Measurements from ENCODE around the gene FASN. TPM values are rescaled to one million over a fixed set of nuclear protein-coding genes. Genes with fewer than 3 reads are reported as not detected.

The FASN gene
- polyA plus RNA-seq, 2 of the 4 experiments (the other 2 are of a cell fraction): 12.9 to 169 TPM

DNA sequence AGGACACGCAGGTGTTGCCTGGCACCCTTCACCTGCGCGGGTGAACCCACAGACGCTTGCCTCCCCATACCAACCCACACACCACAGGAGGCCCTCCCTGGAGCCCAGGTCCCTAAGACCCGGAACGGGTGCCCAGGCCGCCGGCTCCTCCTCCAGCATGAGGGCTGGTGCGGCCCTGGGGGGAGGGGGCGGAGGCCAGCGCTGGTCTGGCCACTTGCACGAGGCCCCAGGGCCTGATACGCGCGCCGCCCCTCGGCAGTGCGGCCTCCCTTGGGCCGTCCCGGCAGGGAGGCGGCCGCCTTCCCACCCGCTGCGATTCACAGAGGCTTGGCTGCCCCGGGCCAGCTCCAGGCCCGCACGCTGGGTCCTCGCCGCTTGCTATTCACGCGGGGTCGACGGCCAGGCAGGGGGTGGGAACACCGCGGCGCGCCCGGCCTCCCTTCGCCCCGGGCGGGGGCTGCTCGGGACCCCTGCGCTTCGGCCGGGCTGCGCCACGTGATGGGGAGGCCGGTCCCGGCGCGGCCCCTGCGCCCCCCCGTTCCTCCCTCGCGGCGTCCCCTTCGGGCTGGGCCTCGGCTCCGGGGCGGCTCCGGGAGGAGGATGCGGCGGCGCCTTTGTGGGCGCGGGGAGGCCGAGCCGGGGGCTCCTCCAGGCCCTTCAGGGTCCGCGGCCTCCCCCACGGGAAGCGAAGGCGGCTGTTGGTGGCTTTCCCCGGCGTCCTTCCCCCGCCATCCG is 685 bp downstream of the FASN start:
- POLR2A ChIA-PET: interaction anchor here (0.6 to 2.9 kb wide), 16 partner anchors 9 to 137 kb away, joined by 3 to 33 read pairs (median 5); partner anchors contain the start of genes CENPX, DCXR, DUS1L and LRRC45
- Histone ChIP-seq H3K4me1 (peaks cover 49% of the 10 kb centered on the region), H3K27ac (peak overlapping the region; percentile 95 to 96), H3K4me2 (peak overlapping the region; percentile 97), H3K4me3 (peak overlapping the region; percentile 91), H3K9me3 (no peaks in the 10 kb centered on the region)
- TF ChIP-seq, protein P1, sequence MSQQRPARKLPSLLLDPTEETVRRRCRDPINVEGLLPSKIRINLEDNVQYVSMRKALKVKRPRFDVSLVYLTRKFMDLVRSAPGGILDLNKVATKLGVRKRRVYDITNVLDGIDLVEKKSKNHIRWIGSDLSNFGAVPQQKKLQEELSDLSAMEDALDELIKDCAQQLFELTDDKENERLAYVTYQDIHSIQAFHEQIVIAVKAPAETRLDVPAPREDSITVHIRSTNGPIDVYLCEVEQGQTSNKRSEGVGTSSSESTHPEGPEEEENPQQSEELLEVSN (IDR thresholded peaks at IDR 0.05; ENCODE audit: borderline replicate concordance, low read depth): peak; percentile 55
- TF ChIP-seq KDM5A (IDR thresholded peaks at IDR 0.05) (no peak), POLR2AphosphoS2 (conservative IDR thresholded peaks at IDR 0.05; ENCODE audit: low read length) (no peak), RCOR1 (IDR thresholded peaks at IDR 0.05; ENCODE audit: low read depth, low read length) (no peak), ESRRA (IDR thresholded peaks at IDR 0.05; ENCODE audit: borderline replicate concordance, low read length) (no peak), JUN (IDR thresholded peaks at IDR 0.05) (no peak; a peak in 1 of 5 replicates), HOXB5 (CRISPR knock-in tag; IDR thresholded peaks at IDR 0.05) (no peak), POLR2A (IDR thresholded peaks at IDR 0.05; ENCODE audit: low read length) (peak; percentile 39; the same call in 1 of the 2 replicates), SMC3 (IDR thresholded peaks at IDR 0.05) (no peak), HEYL (CRISPR knock-in tag; IDR thresholded peaks at IDR 0.05) (no peak), MYC (IDR thresholded peaks at IDR 0.05; ENCODE audit: borderline replicate concordance, low read length) (no peak), NR3C1 (IDR thresholded peaks at IDR 0.05) (no peak), HDAC2 (IDR thresholded peaks at IDR 0.05) (no peak), SREBF2 (IDR thresholded peaks at IDR 0.05) (no peak), TFCP2L1 (CRISPR knock-in tag; IDR thresholded peaks at IDR 0.05) (0 out of 2 replicates have a peak, but pooled peaks have one; percentile 26), CEBPB (IDR thresholded peaks at IDR 0.05) (no peak), EP300 (IDR thresholded peaks at IDR 0.05) (no peak), TP53 (CRISPR knock-in tag; IDR thresholded peaks at IDR 0.05) (peak; percentile 52; the same call in 1 of the 2 replicates), RAD21 (conservative IDR thresholded peaks at IDR 0.05 in 1 of 2, IDR thresholded peaks at IDR 0.05 in 1 of 2) (no peak)
- TF ChIP-seq, protein P2, sequence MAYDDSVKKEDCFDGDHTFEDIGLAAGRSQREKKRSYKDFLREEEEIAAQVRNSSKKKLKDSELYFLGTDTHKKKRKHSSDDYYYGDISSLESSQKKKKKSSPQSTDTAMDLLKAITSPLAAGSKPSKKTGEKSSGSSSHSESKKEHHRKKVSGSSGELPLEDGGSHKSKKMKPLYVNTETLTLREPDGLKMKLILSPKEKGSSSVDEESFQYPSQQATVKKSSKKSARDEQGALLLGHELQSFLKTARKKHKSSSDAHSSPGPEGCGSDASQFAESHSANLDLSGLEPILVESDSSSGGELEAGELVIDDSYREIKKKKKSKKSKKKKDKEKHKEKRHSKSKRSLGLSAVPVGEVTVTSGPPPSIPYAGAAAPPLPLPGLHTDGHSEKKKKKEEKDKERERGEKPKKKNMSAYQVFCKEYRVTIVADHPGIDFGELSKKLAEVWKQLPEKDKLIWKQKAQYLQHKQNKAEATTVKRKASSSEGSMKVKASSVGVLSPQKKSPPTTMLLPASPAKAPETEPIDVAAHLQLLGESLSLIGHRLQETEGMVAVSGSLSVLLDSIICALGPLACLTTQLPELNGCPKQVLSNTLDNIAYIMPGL (CRISPR knock-in tag; IDR thresholded peaks at IDR 0.05; ENCODE audit: borderline replicate concordance): no peak
- TF ChIP-seq, protein P3, sequence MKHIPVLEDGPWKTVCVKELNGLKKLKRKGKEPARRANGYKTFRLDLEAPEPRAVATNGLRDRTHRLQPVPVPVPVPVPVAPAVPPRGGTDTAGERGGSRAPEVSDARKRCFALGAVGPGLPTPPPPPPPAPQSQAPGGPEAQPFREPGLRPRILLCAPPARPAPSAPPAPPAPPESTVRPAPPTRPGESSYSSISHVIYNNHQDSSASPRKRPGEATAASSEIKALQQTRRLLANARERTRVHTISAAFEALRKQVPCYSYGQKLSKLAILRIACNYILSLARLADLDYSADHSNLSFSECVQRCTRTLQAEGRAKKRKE (CRISPR knock-in tag; IDR thresholded peaks at IDR 0.05; ENCODE audit: low read depth): no peak
- TF ChIP-seq, protein P4, sequence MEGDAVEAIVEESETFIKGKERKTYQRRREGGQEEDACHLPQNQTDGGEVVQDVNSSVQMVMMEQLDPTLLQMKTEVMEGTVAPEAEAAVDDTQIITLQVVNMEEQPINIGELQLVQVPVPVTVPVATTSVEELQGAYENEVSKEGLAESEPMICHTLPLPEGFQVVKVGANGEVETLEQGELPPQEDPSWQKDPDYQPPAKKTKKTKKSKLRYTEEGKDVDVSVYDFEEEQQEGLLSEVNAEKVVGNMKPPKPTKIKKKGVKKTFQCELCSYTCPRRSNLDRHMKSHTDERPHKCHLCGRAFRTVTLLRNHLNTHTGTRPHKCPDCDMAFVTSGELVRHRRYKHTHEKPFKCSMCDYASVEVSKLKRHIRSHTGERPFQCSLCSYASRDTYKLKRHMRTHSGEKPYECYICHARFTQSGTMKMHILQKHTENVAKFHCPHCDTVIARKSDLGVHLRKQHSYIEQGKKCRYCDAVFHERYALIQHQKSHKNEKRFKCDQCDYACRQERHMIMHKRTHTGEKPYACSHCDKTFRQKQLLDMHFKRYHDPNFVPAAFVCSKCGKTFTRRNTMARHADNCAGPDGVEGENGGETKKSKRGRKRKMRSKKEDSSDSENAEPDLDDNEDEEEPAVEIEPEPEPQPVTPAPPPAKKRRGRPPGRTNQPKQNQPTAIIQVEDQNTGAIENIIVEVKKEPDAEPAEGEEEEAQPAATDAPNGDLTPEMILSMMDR (IDR thresholded peaks at IDR 0.05): no peak
- TF ChIP-seq, protein P5, sequence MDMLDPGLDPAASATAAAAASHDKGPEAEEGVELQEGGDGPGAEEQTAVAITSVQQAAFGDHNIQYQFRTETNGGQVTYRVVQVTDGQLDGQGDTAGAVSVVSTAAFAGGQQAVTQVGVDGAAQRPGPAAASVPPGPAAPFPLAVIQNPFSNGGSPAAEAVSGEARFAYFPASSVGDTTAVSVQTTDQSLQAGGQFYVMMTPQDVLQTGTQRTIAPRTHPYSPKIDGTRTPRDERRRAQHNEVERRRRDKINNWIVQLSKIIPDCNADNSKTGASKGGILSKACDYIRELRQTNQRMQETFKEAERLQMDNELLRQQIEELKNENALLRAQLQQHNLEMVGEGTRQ (IDR thresholded peaks at IDR 0.05): no peak
- TF ChIP-seq, protein P6, sequence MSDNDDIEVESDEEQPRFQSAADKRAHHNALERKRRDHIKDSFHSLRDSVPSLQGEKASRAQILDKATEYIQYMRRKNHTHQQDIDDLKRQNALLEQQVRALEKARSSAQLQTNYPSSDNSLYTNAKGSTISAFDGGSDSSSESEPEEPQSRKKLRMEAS (IDR thresholded peaks at IDR 0.05): peak; percentile 83
- TF ChIP-seq, protein P7, sequence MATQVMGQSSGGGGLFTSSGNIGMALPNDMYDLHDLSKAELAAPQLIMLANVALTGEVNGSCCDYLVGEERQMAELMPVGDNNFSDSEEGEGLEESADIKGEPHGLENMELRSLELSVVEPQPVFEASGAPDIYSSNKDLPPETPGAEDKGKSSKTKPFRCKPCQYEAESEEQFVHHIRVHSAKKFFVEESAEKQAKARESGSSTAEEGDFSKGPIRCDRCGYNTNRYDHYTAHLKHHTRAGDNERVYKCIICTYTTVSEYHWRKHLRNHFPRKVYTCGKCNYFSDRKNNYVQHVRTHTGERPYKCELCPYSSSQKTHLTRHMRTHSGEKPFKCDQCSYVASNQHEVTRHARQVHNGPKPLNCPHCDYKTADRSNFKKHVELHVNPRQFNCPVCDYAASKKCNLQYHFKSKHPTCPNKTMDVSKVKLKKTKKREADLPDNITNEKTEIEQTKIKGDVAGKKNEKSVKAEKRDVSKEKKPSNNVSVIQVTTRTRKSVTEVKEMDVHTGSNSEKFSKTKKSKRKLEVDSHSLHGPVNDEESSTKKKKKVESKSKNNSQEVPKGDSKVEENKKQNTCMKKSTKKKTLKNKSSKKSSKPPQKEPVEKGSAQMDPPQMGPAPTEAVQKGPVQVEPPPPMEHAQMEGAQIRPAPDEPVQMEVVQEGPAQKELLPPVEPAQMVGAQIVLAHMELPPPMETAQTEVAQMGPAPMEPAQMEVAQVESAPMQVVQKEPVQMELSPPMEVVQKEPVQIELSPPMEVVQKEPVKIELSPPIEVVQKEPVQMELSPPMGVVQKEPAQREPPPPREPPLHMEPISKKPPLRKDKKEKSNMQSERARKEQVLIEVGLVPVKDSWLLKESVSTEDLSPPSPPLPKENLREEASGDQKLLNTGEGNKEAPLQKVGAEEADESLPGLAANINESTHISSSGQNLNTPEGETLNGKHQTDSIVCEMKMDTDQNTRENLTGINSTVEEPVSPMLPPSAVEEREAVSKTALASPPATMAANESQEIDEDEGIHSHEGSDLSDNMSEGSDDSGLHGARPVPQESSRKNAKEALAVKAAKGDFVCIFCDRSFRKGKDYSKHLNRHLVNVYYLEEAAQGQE (IDR thresholded peaks at IDR 0.05): no peak
- TF ChIP-seq, protein P8, sequence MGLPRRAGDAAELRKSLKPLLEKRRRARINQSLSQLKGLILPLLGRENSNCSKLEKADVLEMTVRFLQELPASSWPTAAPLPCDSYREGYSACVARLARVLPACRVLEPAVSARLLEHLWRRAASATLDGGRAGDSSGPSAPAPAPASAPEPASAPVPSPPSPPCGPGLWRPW (IDR thresholded peaks at IDR 0.05): no peak
- ATAC-seq (peak; percentile 12 to 38), DNase-seq (ENCODE audit: low read depth in 1 of 2, low spot score in 1 of 2) (peak; percentile 63 to 66), FAIRE-seq (no peak)
- WGBS (ENCODE audit: missing lambda C conversion rate): 0% methylated on average over 3 of the region's 77 CpGs
- CTCF ChIA-PET: interaction anchor here (1.0 to 3.1 kb wide), 7 partner anchors 10 to 67 kb away, joined by 3 to 17 read pairs (median 6); partner anchors contain the start of gene DCXR

All from A549 (cell line).